Thyroid gland (tissue), 4 donors: ENCODE results near the gene PKP4. TPM values are rescaled to one million over a fixed set of nuclear protein-coding genes. Genes with fewer than 3 reads are reported as not detected.
"Not testable (repeated sequence)": the region's sequence is repeated elsewhere in the genome, so short reads cannot be mapped to it uniquely, and the experiment has no call there.

Experiments
- DNase-seq, 2 donors: peaks; one replicate each; pipeline ENCODE4 v3.0.0-alpha.2; 2019
- H3K27ac ChIP-seq, 3 donors: fragments of 200-600 bp; sonication (generic); 1 replicate in 2 of 3; 2 replicates in 1 of 3; pipeline ENCODE4 v1.5.1; 2016 to 2019; ENCODE audit warnings: mild to moderate bottlenecking in 1 of 3, moderate library complexity in 1 of 3
- H3K27me3 ChIP-seq: fragments of 200-600 bp; sonication (generic); one replicate; pipeline ENCODE4 v1.5.1; 2019
- H3K36me3 ChIP-seq, 2 donors: fragments of 200-600 bp; sonication (generic); one replicate each; pipeline ENCODE4 v1.5.1; 2016 to 2019
- H3K4me1 ChIP-seq, 2 donors: fragments of 200-600 bp; sonication (generic); one replicate each; pipeline ENCODE4 v1.5.1; 2017 to 2019
- H3K4me3 ChIP-seq, 3 donors: fragments of 200-600 bp; sonication (generic); replicated peaks in 1 of 3; 1 replicate in 2 of 3; 2 replicates in 1 of 3; pipeline ENCODE4 v1.5.1; 2016; ENCODE audit warnings: mild to moderate bottlenecking in 1 of 3
- H3K9me3 ChIP-seq: fragments of 200-600 bp; sonication (generic); one replicate; pipeline ENCODE4 v1.5.1; 2017
- POLR2A ChIP-seq, 2 donors: fragments of 450-650 bp; IDR thresholded peaks; one replicate each; pipeline ENCODE4 v1.6.1; 2017; ENCODE audit warnings: antibody characterized with exemption in 2 of 2, mild to moderate bottlenecking in 2 of 2, moderate library complexity in 1 of 2
- WGBS, 2 donors: methylation state at CpG; one replicate each; pipeline ENCODE4 v1.1.5; 2017; 5-methylcytosine and 5-hydroxymethylcytosine counted together
- intact Hi-C: fragments of 100-400 bp; cut with DNase I; formaldehyde crosslinking; loops from one replicate; pipeline ENCODE4 v1.15.1; 2023
- total RNA-seq, 4 donors: library from RNA; depleted of rRNA; stranded (reverse); fragments of >200 nt; gene quantifications; one replicate each; pipeline ENCODE4 v1.2.3, GENCODE V29; 2016
- TF ChIP-seq, protein P1 (sequence below), 6 experiments: fragments of 200-600 bp in 3 of 6; fragments of 450-650 bp in 3 of 6; sonication (generic) in 3 of 6; IDR thresholded peaks; one replicate each; pipeline ENCODE4 v1.5.1; 2016 to 2019; ENCODE audit warnings: antibody characterized with exemption in 6 of 6, mild to moderate bottlenecking in 2 of 6, inconsistent platforms in 1 of 6, moderate library complexity in 1 of 6

Gene PKP4
- total RNA-seq, 4 donors from 2014 or later = 117 to 155 (median 136) TPM

GRCh38 chr2:158691619-158692018, 234.9 kb downstream of the PKP4 start:
- DNase-seq = no peak
- H3K27ac ChIP-seq = no peak overlapping the region
- no peak for TF ChIP-seq POLR2A (IDR thresholded peaks at IDR 0.05)
- TF ChIP-seq, protein P1, sequence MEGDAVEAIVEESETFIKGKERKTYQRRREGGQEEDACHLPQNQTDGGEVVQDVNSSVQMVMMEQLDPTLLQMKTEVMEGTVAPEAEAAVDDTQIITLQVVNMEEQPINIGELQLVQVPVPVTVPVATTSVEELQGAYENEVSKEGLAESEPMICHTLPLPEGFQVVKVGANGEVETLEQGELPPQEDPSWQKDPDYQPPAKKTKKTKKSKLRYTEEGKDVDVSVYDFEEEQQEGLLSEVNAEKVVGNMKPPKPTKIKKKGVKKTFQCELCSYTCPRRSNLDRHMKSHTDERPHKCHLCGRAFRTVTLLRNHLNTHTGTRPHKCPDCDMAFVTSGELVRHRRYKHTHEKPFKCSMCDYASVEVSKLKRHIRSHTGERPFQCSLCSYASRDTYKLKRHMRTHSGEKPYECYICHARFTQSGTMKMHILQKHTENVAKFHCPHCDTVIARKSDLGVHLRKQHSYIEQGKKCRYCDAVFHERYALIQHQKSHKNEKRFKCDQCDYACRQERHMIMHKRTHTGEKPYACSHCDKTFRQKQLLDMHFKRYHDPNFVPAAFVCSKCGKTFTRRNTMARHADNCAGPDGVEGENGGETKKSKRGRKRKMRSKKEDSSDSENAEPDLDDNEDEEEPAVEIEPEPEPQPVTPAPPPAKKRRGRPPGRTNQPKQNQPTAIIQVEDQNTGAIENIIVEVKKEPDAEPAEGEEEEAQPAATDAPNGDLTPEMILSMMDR (IDR thresholded peaks at IDR 0.05) = no peak
- H3K36me3 ChIP-seq = no peaks in the 10 kb centered on the region
- H3K4me3 ChIP-seq = no peak overlapping the region
- H3K27me3 ChIP-seq = no peaks in the 10 kb centered on the region
- H3K9me3 ChIP-seq = no peaks in the 10 kb centered on the region
- intact Hi-C loops = no loop called here
- no peaks in the 10 kb centered on the region for H3K4me1 ChIP-seq
- 92 to 96% methylated on average over 4 of the region's 4 CpGs for WGBS, 2 donors

GRCh38 chr2:158692372-158693103, 235.8 kb downstream of the PKP4 start:
- intact Hi-C loops = no loop called here
- H3K27ac ChIP-seq = no peak overlapping the region
- no peaks in the 10 kb centered on the region for H3K27me3 ChIP-seq
- TF ChIP-seq POLR2A (IDR thresholded peaks at IDR 0.05) = no peak
- TF ChIP-seq, protein P1 (IDR thresholded peaks at IDR 0.05) = no peak
- H3K36me3 ChIP-seq = no peaks in the 10 kb centered on the region
- no peaks in the 10 kb centered on the region for H3K4me1 ChIP-seq
- no peak for DNase-seq
- 82 to 90% methylated on average over 3 of the region's 3 CpGs for WGBS, 2 donors
- no peak overlapping the region for H3K4me3 ChIP-seq
- no peaks in the 10 kb centered on the region for H3K9me3 ChIP-seq

DNA sequence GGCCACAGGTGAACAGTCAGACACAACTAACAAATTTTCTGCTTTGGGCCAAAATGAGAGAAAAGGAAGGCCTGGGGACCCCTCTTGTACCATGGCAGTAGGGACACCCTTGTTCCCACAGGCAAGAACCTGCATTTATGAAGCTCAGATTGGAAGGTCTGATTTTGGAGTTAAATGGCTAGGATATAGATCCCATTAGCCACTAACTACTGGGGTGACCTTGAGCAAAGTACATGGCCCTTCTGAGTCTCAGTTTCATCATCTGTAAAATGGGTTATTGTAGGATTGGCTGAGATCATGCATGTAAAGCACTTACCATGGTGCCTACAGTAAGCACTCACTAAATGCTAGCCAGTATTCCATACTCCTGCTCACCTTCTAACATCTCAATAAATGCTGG, 236.7 kb downstream of the PKP4 start:
- H3K27me3 ChIP-seq = no peaks in the 10 kb centered on the region
- no peaks in the 10 kb centered on the region for H3K4me1 ChIP-seq
- H3K4me3 ChIP-seq = no peak overlapping the region
- no peaks in the 10 kb centered on the region for H3K9me3 ChIP-seq
- TF ChIP-seq POLR2A (IDR thresholded peaks at IDR 0.05) = no peak
- TF ChIP-seq, protein P1 (IDR thresholded peaks at IDR 0.05) = no peak
- no peaks in the 10 kb centered on the region for H3K36me3 ChIP-seq
- no peak for DNase-seq
- intact Hi-C loops = no loop called here
- no peak overlapping the region for H3K27ac ChIP-seq

DNA sequence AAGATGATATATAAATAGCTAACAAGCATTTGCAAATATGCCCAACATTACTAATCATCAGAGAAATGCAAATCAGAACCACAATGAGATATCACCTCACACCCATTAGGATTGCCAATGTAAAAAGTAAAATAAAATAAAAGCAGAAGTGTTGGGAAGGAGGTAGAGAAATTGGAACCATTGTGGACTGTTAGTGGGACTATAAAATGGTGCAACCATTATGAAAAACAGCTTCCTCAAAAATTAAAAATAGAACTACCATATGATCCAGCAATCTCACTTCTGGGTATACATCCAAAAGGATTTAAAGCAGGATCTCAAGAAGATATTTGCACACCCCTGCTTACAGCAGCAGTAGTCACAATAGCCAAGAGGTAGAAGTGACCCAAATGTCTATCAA, 238.6 kb downstream of the PKP4 start:
- no peak for DNase-seq
- Histone ChIP-seq H3K4me1 (no peaks in the 10 kb centered on the region), H3K9me3 (no peaks in the 10 kb centered on the region), H3K36me3 (no peaks in the 10 kb centered on the region), H3K4me3 (no peak overlapping the region), H3K27me3 (no peaks in the 10 kb centered on the region), H3K27ac (no peak overlapping the region)
- intact Hi-C loops = no loop called here
- TF ChIP-seq POLR2A (IDR thresholded peaks at IDR 0.05) = no peak
- TF ChIP-seq, protein P1 (IDR thresholded peaks at IDR 0.05) = no peak

DNA sequence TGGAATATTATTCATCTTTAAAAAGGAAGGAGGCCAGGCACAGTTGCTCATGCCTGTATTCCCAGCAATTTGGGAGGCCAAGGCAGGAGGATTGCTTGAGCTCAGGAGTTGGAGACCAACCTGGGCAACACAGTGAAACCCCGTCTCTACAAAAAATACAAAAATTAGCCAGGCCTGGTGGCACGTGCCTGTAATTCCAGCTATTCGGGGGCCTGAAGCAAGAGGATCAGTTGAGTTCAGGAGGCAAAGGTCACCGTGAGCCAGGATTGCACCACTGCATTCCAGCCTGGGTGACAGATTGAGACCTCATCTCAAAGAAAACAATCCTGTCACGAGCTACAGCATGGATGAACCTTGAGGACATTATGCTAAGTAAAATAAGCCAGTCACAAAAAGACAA, 239.0 kb downstream of the PKP4 start:
- H3K4me3 ChIP-seq, H3K4me1 ChIP-seq, H3K27ac ChIP-seq, DNase-seq, H3K9me3 ChIP-seq, H3K36me3 ChIP-seq, H3K27me3 ChIP-seq, intact Hi-C loops: not testable (repeated sequence)
- 82 to 84% methylated on average over 5 of the region's 5 CpGs for WGBS, 2 donors
